ENCODE measurements around the gene ABCA2.

The ABCA2 gene

GRCh38 chr9:136962701-136963248 is 65.3 kb downstream of the ABCA2 start:
- DNase-seq (ENCODE audit: low spot score) = no peak

GRCh38 chr9:136962163-136962562 is 65.9 kb downstream of the ABCA2 start:
- DNase-seq (ENCODE audit: low spot score) = no peak

- no peak for DNase-seq (ENCODE audit: low spot score)
These were observed 66.6 kb downstream of the ABCA2 start for GRCh38 chr9:136961279-136962065.

- no peak for DNase-seq (ENCODE audit: low spot score)
These were observed 67.1 kb downstream of the ABCA2 start for GRCh38 chr9:136960938-136961275.

GRCh38 chr9:136960212-136960937 is 67.7 kb downstream of the ABCA2 start:
- DNase-seq (ENCODE audit: low spot score) = no peak

- no peak for DNase-seq (ENCODE audit: low spot score)
These were observed 68.9 kb downstream of the ABCA2 start for GRCh38 chr9:136958898-136959850.

GRCh38 chr9:136958473-136958872 is 69.6 kb downstream of the ABCA2 start:
- DNase-seq (ENCODE audit: low spot score) = no peak

GRCh38 chr9:136957901-136958300 is 70.1 kb downstream of the ABCA2 start:
- no peak for DNase-seq (ENCODE audit: low spot score)

- no peak for DNase-seq (ENCODE audit: low spot score)
These were observed 70.6 kb downstream of the ABCA2 start for GRCh38 chr9:136957461-136957860.
